ENCODE results near the gene SDHAF3.

SDHAF3 gene

GRCh38 chr7:97224316-97224715, 106.8 kb downstream of the SDHAF3 start:
- DNase-seq, result no peak

GRCh38 chr7:97226541-97226940, 109.0 kb downstream of the SDHAF3 start:
- DNase-seq, result no peak
